GM10266 (cell line): ENCODE results near the gene B3GALT6.

Source experiments
- DNase-seq: peaks from one replicate; pipeline ENCODE4 v3.0.0; 2012; ENCODE audit errors: extremely low spot score
- TF ChIP-seq, protein P1 (sequence below): IDR thresholded peaks from 2 replicates; pipeline ENCODE4 v1.5.1; 2012; ENCODE audit warnings: mild to moderate bottlenecking, low read depth; ENCODE audit not compliant: control insufficient read depth, insufficient read depth; ENCODE audit errors: missing control alignments

Gene B3GALT6

GRCh38 chr1:1274299-1274930 is 42.4 kb downstream of the B3GALT6 start:
- TF ChIP-seq, protein P1, sequence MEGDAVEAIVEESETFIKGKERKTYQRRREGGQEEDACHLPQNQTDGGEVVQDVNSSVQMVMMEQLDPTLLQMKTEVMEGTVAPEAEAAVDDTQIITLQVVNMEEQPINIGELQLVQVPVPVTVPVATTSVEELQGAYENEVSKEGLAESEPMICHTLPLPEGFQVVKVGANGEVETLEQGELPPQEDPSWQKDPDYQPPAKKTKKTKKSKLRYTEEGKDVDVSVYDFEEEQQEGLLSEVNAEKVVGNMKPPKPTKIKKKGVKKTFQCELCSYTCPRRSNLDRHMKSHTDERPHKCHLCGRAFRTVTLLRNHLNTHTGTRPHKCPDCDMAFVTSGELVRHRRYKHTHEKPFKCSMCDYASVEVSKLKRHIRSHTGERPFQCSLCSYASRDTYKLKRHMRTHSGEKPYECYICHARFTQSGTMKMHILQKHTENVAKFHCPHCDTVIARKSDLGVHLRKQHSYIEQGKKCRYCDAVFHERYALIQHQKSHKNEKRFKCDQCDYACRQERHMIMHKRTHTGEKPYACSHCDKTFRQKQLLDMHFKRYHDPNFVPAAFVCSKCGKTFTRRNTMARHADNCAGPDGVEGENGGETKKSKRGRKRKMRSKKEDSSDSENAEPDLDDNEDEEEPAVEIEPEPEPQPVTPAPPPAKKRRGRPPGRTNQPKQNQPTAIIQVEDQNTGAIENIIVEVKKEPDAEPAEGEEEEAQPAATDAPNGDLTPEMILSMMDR: no peak
- no peak for DNase-seq

GRCh38 chr1:1274931-1275431 is 42.9 kb downstream of the B3GALT6 start:
- no peak for DNase-seq
- TF ChIP-seq, protein P1: no peak

DNA sequence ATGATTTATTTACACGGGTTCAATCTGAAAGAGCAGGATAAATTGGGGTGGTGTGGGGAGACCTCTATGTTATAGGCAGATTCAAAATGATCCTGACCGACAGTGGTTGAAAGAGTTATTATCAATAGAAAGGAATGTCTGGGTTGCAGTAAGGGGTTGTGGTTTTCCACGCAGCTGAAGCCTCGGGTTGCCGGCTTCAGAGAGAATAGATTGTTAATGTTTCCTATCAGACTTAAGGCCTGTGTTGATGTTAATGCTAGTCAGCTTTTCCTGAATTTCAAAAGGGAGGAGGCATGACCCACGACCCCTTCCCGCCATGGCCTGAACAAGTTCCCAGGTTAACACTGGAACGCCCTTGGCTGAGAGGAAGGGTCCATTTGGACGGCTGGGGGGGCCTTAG is 43.8 kb downstream of the B3GALT6 start:
- TF ChIP-seq, protein P1: no peak
- DNase-seq: no peak

DNA sequence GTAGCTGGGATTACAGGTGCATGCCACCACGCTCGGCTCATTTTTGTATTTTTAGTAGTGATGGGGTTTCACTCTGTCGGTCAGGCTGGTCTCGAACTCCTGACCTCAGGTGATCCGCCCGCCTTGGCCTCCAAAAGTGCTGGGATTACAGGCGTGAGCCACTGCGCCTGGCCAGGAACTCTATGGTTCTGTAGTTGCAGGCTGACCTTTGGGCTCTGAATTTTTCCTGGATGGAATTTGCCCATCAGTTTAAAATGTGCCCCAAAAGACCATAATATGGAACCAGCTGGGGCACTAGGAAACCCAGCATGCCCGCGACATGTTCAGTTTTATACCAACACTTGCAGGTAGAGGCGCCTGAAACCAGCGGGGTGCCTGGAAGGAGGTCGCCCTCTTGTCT is 46.6 kb downstream of the B3GALT6 start:
- TF ChIP-seq, protein P1: no peak

DNA sequence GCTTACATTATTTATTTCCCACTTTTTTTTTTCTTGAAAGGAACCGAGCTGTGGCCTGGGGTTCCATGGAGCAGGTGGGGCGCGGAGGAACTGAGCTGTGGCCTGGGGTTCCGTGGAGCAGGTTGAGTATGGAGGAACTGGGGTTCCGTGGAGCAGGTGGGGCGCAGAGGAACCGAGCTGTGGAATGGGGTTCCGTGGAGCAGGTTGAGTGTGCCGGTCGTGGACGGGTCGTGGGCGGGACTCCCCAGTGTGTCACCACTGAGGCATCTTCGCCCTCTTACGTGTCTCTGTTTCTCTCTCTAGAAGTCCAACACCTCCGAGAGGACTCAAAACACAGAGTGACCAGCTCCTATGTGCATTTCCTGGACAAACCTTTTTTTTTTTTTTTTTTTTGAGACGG is 47.0 kb downstream of the B3GALT6 start:
- no peak for DNase-seq
- TF ChIP-seq, protein P1: no peak

More for the DNA sequence above, 46.6 kb downstream of the B3GALT6 start:
- DNase-seq: no peak

DNA sequence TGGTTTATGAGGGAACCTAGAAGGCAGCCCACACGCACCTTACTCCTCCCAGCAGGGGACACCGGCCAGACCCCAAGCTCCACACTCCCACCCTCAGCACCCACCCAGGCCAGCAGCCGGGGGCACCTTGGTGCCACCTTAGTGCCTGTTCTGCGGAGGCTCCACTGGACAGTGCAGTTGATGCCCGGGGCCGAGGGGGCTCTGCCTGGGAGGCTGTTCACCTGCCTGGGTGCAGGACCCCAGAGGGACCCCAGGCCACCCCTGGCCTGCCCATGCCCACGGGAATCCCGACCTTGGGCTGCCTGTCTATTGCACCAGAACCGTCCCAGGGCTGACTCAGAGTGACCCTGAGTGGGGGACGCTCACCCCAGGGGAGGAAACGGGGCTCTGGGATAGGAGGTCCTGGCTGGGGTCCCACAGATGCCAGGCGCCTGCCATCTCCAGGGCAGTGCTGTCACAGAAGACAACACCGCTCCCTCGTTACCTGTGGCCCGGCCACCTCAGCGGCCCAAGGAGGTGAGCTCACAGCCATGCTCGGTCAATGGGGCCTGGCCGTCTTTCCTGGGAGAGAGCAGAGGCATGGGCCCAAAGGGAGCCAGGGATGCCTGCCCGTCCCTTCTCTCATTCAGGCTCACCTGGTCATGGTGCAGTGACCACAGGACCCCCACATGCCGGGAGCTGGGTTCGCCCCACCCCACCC is 48.9 kb downstream of the B3GALT6 start:
- TF ChIP-seq, protein P1: no peak
- DNase-seq: no peak
